Measurements from ENCODE around the gene CC2D1B.
"Not testable (repeated sequence)": the region's sequence is repeated elsewhere in the genome, so short reads cannot be mapped to it uniquely, and the experiment has no call there.

CC2D1B gene

DNA sequence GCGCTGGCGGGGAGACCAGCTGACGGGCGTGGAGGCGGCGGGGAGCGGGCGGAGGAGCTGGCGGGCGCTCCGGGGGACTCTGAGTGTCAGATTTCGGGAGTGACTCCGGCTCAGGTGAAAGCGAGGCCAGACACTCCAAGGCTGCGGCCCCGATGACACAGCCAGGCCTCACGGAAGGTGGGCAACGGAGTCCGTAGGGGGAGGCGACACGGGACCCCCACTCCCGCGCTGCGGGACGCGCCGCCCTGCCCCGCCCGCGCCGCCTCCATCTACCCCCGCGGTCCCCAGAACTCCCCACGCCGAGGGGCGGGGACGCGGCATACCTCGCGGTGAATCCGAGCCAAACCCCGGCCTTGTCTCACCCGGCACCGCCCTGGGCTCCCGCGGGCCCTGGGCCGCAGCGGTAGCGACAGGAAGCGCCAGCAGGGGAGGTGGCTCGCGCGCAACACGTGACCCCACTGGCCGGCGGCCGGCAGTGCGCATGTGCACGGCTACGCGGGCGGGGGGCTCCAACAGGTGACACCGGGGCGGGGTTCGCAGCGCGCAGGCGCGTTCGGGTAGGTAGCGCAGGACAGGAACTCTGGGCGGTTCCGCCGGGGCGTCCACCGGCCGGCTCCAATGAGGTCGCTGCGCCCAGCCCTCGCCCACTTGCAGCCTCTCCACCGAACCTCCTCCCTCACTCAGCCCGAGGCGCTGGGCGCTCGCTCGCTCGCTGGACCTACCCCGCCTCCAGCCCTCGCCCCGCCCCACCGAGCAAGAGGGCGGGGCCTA lies at the start of gene CC2D1B:
Gene CC2D1B, minus strand, starts transcription at position 460 of the 771 bp plus-strand sequence. CDS start 1,585 bp downstream, outside the sequence.
- DNase-seq = peak; percentile 100

DNA sequence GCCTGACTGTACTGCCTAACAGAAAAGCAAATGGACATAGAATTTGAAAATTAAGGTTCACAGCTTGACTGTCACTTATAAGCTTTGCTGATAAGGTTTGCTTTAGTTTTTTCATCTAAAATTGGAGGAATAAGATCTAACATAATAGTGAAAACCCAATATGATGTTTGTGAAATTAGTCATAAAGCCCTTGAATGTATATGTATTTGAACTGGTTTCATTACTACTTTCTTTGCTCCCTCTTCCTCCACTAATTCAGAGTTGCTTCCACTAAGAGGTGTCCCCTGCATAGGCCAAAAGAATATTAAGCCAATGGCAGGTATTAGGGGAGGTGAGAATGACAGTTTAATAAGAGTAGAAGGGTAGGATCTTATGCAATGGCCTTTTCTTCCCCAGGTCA lies 48.9 kb upstream of the CC2D1B start:
- DNase-seq = no peak

DNA sequence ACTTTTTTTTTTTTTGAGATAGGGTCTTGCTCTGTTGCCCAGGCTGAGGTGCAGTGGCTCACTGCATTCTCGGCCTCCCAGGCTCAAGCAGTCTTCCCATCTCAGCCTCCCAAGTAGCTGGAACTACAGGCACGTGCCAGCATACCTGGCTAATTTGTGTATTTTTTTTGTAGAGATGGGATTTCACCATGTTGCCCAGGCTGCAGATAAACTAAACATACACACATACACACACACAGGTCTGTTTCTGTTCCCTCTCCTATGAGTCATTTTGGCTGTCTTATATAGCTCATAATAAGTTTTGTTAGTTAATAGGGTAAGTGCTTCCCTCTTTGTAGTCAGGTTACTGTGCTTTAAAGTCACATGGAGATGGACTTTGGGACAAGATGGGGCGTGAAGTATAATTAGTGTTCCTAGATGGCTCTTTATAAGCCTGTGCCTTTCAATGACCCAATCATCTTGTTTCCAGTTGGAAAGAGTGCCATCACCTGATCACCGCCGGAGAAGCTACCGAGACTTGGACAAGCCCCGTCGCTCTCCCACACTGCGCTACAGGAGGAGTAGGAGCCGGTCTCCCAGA lies 47.5 kb upstream of the CC2D1B start:
- DNase-seq = no peak

DNA sequence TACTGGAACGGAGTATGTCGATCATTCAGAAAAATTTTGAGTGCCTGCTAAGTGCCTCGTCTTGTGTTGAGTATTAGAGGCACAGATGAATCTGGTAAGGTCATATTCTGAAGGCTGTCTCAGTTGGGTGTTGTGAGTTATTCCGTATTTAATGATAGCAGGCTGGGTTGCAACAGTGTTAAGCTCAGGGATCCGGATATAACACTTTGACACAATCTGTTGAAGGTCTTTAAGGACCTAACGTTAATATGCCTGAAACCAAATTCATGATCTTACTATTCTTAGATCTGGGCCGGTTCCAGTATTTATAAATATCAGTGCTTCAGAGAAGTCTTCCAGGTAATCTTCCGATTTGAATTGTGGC lies 39.0 kb upstream of the CC2D1B start:
- DNase-seq = no peak

GRCh38 chr1:52404116-52404974 lies 38.3 kb upstream of the CC2D1B start, which contains the start of the genes ORC1 and PRPF38A:
TSS of gene ORC1 (minus strand) at chr1:52404423. CDS start at chr1:52402223, 2,200 bp downstream.
TSS of gene PRPF38A (plus strand) at chr1:52404602. CDS start at chr1:52404750, 148 bp downstream.
- peak; percentile 100 for DNase-seq

DNA sequence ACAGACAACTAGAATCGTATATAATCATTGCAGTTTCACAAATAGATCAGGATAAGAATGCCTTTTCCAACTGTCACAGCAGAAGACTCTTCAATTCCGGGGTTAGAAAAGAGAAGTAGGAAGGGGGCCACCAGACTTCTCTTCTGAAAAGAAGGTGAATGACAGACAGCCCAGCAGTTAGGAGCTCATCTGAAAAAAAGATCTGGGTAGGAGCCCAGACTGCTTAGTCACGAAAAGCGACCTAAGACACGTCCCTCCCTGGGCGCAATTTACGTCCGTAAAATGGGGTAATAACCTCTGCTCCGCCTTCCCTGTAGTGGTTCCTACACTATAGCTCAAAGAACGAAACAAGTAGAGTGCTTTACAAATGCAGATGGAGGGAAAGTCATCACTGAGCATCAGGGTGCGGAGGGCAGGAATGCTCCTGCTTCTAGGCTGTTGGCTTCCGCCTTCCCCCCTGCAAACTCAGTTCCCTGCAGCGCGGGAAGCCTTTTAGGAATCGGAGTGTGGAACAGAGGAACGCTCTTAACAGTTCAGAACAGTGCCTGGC lies 37.6 kb upstream of the CC2D1B start:
- DNase-seq = peak; percentile 44

DNA sequence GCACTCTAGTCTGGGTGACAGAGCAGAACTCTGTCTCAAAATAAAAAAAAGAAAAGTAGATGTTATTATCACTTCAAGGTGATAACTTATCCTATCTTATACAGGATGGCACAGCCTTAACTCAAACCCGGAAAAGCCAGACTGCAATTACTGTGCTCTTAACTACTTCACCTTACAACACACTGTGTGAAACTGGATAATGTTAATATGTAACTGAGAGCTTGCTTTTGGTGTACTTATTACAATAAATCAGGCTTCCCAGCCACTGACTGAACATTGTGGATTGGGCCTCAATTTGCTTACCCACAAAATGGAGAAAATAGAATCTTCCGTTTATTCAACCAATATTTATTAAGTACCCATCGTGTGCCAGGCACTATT lies 36.8 kb upstream of the CC2D1B start:
- DNase-seq = no peak

GRCh38 chr1:52400131-52400530 lies 34.1 kb upstream of the CC2D1B start:
- no peak for DNase-seq

DNA sequence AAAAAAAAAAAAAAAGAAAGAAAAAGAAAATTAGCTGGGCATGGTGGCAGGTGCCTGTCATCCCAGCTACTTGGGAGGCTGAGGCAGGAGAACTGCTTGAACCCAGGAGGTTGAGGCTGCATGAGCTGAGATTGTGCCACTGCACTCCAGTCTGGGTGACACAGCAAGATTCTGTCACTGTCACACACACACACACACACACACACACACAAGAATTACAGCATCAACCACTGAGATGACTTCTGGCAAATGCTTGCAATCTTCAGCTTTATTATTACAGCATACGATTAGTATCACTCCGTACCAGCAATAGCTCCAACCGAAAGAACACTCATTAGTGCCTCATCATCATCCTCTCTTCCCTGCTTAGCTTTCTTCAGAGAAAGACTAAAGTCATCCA lies 33.6 kb upstream of the CC2D1B start:
- no peak for DNase-seq

- no peak for DNase-seq
Observed at GRCh38 chr1:52393174-52393573, 27.2 kb upstream of the CC2D1B start.

GRCh38 chr1:52386458-52386857 lies 20.5 kb upstream of the CC2D1B start:
- DNase-seq = no peak

- no peak for DNase-seq
Observed at GRCh38 chr1:52385376-52385775, 19.4 kb upstream of the CC2D1B start.

DNA sequence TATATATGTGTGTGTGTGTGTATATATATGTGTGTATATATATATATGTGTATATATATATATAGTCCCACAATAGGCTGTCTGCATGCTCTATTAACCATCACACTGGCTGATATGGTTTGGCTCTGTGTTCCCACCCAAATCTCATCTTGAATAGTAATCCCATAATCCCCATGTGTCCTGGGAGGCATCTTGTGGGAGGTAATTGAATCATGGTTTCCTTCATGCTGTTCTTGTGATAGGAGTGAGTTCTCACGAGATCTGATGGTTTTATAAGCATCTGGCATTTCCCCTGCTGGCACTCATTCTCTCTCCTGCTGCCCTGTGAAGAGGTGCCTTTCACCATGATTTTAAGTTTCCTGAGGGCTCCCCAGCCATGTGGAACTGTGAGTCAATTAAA lies 3.8 kb upstream of the CC2D1B start:
- DNase-seq = not testable (repeated sequence)

DNA sequence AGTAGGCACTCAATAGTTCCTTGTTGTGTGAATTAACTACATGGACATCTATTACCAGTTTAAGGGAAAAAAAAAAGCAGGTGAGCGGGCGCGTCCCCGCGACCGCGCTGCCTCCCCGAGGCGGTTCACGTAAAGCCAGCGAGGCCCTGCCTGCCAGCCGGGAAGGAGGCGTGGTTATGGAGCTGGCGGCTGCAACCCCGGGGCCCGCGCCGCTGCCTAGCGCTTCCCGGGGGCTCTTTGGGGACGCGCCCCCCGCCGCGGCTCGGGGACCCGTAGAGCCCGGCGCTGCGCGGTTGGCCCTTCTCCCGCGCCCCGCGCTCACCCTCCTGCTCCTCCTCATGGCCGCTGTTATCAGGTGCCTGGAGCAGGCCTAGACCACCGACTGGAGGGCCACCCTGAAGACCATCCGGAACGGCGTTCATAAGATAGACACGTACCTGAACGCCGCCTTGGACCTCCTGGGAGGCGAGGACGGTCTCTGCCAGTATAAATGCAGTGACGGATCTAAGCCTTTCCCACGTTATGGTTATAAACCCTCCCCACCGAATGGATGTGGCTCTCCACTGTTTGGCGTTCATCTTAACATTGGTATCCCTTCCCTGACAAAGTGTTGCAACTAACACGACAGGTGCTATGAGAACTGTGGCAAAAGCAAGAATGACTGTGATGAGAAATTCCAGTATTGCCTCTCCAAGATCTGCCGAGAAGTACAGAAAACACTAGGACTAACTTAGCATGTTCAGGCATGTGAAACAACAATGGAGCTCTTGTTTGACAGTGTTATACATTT lies 2.6 kb upstream of the CC2D1B start:
- peak; percentile 88 for DNase-seq

DNA sequence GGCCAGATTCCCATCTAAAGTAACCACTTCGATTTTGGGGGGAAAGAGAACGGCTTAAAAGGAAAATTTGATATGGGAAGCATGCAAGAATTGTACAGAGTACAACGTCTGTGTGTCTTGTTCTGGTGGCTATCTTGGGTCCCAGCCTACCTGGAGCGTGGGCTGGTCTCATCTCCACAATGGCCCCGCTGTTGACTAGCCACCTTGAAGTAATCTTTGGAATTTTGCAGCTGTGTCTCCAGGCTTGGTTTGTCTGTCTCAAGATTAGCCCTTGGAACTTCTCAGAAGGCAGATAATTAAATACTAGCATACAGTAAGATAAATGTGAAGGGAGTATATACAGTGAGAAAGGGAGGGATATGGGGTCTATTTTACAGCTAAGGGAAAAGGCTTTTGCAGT lies 1.3 kb upstream of the CC2D1B start:
- no peak for DNase-seq

DNA sequence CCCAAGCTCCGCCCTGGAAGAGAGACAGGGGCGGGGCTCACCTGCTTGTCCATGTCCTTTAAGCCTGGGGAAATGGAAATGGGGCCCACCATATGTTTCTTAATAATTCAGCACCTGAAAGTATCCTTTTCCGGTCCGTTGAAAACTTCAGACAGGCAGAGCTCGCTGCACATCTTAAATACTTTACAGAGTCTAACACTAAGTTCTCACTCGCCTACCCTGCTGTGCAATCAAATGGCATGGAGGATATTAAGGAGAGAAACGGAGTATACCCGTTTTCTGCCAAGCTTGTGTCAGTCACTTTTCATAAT lies 467 bp upstream of the CC2D1B start:
- no peak for DNase-seq

DNA sequence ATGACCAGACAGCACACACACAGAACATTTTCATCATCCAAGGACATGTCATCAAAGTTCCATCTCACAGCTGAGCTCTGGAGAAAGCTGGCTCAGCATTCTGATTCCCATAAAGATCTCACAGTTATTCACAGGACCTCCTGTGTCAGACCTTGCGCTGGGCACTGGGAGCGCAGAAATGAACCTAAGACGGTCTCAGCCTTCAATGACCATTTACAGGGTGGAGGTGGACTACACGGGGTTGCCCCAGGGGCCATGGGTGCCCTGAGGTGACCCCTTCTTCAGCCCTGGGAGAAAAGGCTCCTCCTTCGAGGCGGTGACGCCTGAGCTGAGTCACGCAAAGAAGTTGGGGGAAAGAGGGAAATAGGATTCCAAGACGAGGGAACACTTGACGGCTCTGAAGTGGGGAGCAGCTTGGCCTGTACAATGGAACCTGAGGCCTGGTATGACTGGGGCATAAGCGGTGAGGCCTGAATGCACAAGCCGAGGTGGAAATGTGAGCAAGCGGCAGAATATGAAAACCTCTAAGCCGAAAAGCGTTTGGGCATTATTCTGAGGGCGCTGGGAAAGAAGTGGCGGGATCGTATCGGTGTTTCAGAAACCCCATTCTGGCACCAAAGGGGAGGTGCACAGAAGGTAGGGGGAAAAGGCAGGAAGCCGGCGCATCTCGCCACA lies 797 bp downstream of the CC2D1B start:
- peak; percentile 56 for DNase-seq

DNA sequence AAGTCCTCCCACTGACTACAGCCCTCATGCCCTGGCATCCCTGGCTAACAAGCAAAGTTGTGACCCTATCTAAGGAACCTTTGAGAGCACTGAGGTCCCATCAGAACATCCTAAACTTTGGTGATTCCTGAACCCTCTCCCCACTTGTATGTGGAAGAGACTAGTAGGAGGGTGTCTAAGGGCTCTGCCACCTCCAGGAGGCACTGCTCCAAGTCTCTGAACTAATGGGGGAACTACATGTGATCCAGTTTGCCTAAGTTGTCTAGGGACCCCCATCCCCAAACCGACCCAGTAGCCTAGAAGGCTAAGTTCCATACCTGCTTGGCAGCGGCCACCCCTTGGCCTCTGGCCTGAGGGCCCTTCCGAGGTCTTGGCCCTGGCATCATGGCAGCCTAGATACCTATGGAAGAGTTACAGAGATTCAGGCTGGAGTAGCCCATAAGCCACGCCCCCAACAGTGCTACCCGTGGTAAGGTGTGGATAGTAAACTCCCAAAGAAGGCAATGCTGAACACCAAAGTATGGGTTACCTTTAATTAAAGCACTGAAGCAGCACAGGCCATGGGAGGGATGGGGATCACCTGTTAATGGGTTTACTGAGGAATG lies 1.7 kb downstream of the CC2D1B start:
- no peak for DNase-seq

DNA sequence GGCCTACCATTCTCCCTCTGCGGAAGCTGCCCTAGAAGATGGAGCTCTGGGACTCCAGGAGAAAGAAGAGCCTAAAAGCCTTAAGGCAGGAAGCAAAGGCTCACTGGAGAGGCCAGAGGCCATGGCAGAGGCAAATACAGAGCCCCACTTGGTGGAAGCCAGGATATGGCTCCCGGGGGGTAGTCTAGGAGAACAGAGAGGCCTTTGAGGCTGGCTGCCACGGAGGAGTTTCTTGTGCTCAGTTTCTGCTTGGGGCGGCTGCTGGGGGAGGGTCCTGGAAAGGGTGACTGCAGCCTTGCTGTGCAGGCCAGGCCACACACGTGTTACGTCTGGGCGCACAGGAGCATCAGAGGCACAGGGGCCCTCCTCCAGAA lies 5.4 kb downstream of the CC2D1B start:
- no peak for DNase-seq

DNA sequence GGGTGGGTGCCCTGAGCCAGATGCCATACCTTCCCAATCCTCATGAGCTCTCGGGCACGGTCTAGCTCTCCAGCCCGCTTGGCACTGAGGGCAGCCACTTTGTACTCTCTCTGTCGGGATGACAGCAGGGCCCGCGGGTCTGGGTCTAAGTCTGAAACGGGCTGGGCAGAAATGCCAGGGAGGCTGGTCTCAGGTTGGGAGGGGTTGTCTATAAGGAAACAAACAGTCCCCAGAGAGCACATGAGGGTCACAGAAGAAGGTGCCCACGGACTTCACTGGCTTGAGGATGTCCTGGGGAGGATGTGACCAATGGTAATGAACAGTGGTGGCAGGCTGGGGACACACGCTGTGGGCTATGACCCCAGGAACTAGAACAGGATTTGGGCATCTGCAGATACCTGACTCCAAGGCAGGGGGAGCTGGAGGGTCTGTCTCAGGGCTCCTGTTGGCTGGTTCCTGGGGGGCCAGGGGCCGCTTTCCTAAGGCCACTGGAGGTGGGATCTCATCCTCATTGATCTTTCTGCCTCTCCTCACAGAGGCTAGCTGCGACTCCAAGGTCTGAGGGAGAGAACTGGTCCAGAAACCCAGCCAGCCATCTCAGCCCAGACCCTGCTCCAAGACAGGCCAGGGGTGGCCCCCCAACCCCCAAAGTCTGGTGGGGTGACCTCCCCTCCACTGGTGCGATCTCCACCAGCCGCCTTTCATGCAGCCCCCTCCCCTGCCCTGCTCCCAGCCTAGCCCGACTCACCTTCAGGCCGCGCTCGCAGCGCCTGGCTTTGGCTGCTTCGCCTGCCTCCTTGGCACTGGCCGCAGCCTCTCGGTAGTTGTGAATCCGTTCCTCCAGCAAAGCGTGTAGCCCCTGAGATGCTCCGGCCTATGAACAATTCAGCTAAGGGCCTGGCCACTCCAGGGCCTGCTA lies 6.1 kb downstream of the CC2D1B start:
- no peak for DNase-seq

Measured in NCI-H2029 (cell line).